SIG-M5 treated with dmso at 0.1 percent for 504 hours (cell line): ENCODE measurements around the gene SLC22A23.

Experiments used
- DNase-seq: peaks from one replicate; lab custom pipeline; 2025; ENCODE audit not compliant: unreplicated experiment; lab: John Stamatoyannopoulos, UW

SLC22A23 gene

GRCh38 chr6:3337521-3338350, 119.1 kb downstream of the SLC22A23 start:
- DNase-seq = peak; percentile 29

GRCh38 chr6:3336859-3337515, 119.9 kb downstream of the SLC22A23 start:
- no peak for DNase-seq

- DNase-seq = no peak
Observed at GRCh38 chr6:3336066-3336786, 120.6 kb downstream of the SLC22A23 start.

GRCh38 chr6:3335169-3335568, 121.7 kb downstream of the SLC22A23 start:
- no peak for DNase-seq

GRCh38 chr6:3334555-3334954, 122.3 kb downstream of the SLC22A23 start:
- DNase-seq = no peak

- DNase-seq = no peak
Observed at GRCh38 chr6:3333263-3333662, 123.6 kb downstream of the SLC22A23 start.

- no peak for DNase-seq
Observed at GRCh38 chr6:3331971-3332370, 124.9 kb downstream of the SLC22A23 start.

- no peak for DNase-seq
Observed at GRCh38 chr6:3331494-3331893, 125.4 kb downstream of the SLC22A23 start.

GRCh38 chr6:3330199-3330598, 126.7 kb downstream of the SLC22A23 start:
- no peak for DNase-seq

GRCh38 chr6:3329393-3330051, 127.3 kb downstream of the SLC22A23 start:
- no peak for DNase-seq

GRCh38 chr6:3328796-3329195, 128.1 kb downstream of the SLC22A23 start:
- no peak for DNase-seq

GRCh38 chr6:3328145-3328544, 128.7 kb downstream of the SLC22A23 start:
- no peak for DNase-seq

- DNase-seq = no peak
Observed at GRCh38 chr6:3327403-3327802, 129.4 kb downstream of the SLC22A23 start.

GRCh38 chr6:3326981-3327380, 129.9 kb downstream of the SLC22A23 start:
- no peak for DNase-seq

- no peak for DNase-seq
Observed at GRCh38 chr6:3326184-3326971, 130.5 kb downstream of the SLC22A23 start.

GRCh38 chr6:3325210-3325609, 131.6 kb downstream of the SLC22A23 start:
- no peak for DNase-seq

GRCh38 chr6:3324262-3324942, 132.4 kb downstream of the SLC22A23 start:
- DNase-seq = no peak

- no peak for DNase-seq
Observed at GRCh38 chr6:3323696-3324261, 133.1 kb downstream of the SLC22A23 start.

GRCh38 chr6:3323148-3323547, 133.7 kb downstream of the SLC22A23 start:
- DNase-seq = no peak
